Activated CD4-positive, alpha-beta T cell treated with anti-CD3 and anti-CD28 coated beads for 36 hours (primary cell): ENCODE data around the gene RAB11B. TPM values are rescaled to one million over a fixed set of nuclear protein-coding genes. Genes with fewer than 3 reads are reported as not detected.
A peak's percentile ranks its signal among the peaks of the same experiment; 100 is the strongest.

Experiments
- ATAC-seq: fragments of 200-7000 bp; cut with Tn5 transposase; one replicate; pipeline ENCODE4 v1.10.0; 2021; ENCODE audit warnings: mild to moderate bottlenecking, moderate library complexity
- CTCF ChIA-PET: fragments of 350-600 bp; sonication (Branson Sonifier 250); formaldehyde crosslinking; loops from one replicate; lab custom pipeline; 2021; ENCODE audit warnings: antibody characterized with exemption; lab: Charles Lee
- POLR2A ChIA-PET: fragments of 350-600 bp; sonication (Branson Sonifier 250); formaldehyde crosslinking; loops from one replicate; lab custom pipeline; 2021; ENCODE audit warnings: antibody characterized with exemption, inconsistent platforms; lab: Charles Lee
- DNase-seq: peaks from one replicate; pipeline ENCODE4 v3.0.0-alpha.2; 2020
- H3K27ac Mint-ChIP-seq: one replicate; pipeline ENCODE4 v1.8.0; 2021; ENCODE audit warnings: mixed read lengths
- H3K27me3 Mint-ChIP-seq: one replicate; pipeline ENCODE4 v1.8.0; 2021; ENCODE audit warnings: mixed read lengths
- H3K36me3 Mint-ChIP-seq: one replicate; pipeline ENCODE4 v1.8.0; 2021; ENCODE audit warnings: low read depth, mixed read lengths
- H3K4me1 Mint-ChIP-seq: one replicate; pipeline ENCODE4 v1.8.0; 2021; ENCODE audit warnings: mixed read lengths
- H3K4me3 Mint-ChIP-seq: one replicate; pipeline ENCODE4 v1.8.0; 2021; ENCODE audit warnings: mild to moderate bottlenecking, moderate library complexity, mixed read lengths
- H3K9me3 Mint-ChIP-seq: one replicate; pipeline ENCODE4 v1.8.0; 2021; ENCODE audit warnings: low read depth, mixed read lengths
- intact Hi-C, 2 experiments: fragments of 100-400 bp; cut with DNase I in 1 of 2; cut with micrococcal nuclease in 1 of 2; formaldehyde crosslinking; loops; one replicate each; pipeline versions ENCODE4 v1.14.2 to v1.15.1; 2022 to 2024; cut with DNase I, micrococcal nuclease
- microRNA-seq: library from miRNA; unstranded; fragments of <30 nt; microRNA quantifications from one replicate; pipeline ENCODE4 v1.2.0, GENCODE V29; 2021; ENCODE audit warnings: borderline replicate concordance
- total RNA-seq, 2 experiments: library from RNA; stranded (reverse); gene quantifications; one replicate each; pipeline ENCODE4 v1.2.3, GENCODE V29; 2021

Gene RAB11B
- total RNA-seq, 2 experiments from 2014 or later: 74.3 to 93.4 TPM

DNA sequence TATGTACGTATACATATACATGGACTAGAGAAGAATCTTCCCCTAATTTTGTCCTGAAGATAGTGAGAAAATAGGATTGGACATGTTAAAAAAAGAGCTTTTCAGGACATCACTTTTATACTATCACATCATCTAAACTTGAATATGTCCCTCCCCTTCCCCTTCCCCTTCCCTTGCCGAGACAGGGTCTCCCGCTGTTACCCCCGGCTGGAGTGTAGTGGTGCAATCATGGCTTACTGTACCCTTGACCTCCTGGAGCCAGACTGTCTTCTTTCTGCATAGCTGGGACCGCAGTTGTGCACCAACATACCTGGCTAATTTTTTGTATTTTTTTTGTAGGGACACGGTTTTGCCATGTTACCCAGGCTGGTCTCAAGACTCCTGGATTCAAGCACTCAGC is 61.2 kb downstream of the RAB11B start:
- H3K9me3 Mint-ChIP-seq: no peaks in the 10 kb centered on the region
- ChIA-PET POLR2A (interaction anchor here (0.6 kb wide), 1 partner anchor 54 kb away, joined by 3 read pairs; no protein-coding TSS in a partner anchor), CTCF (interaction anchor here (1.2 to 2.4 kb wide), 2 partner anchors 97 to 127 kb away, joined by 3 to 10 read pairs; partner anchors contain the start of gene MYO1F)
- no peak overlapping the region for H3K4me3 Mint-ChIP-seq
- peaks cover 51% of the 10 kb centered on the region for H3K36me3 Mint-ChIP-seq
- peaks cover 87% of the 10 kb centered on the region for H3K4me1 Mint-ChIP-seq
- H3K27me3 Mint-ChIP-seq: no peaks in the 10 kb centered on the region
- DNase-seq: no peak
- no peak for ATAC-seq
- intact Hi-C loops: no loop called here
- peak overlapping the region; percentile 43 for H3K27ac Mint-ChIP-seq

DNA sequence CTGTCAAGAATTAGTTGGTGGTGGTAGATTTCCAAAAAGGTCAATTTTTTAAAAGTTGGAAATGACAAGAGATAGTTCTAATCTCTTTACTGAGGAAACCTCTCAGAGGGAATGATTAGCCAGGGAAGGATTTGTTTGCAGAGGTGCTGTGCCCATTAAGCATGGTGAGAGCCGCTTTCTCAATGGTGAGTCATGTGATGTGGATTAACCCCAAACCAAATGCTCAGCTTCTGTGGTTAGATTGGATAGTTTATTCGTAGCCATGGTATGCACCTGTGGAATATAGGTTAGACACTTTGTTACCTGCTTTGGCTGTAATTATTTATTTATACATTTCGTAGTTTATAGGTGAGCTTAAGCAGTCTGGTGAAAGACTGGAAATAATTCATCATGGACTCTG is 61.7 kb downstream of the RAB11B start:
- POLR2A ChIA-PET: interaction anchor here (0.6 kb wide), 1 partner anchor 54 kb away, joined by 3 read pairs; no protein-coding TSS in a partner anchor
- Mint-ChIP-seq H3K4me1 (peaks cover 87% of the 10 kb centered on the region), H3K27ac (peak overlapping the region; percentile 43), H3K4me3 (no peak overlapping the region), H3K9me3 (no peaks in the 10 kb centered on the region), H3K27me3 (no peaks in the 10 kb centered on the region), H3K36me3 (peaks cover 52% of the 10 kb centered on the region)
- CTCF ChIA-PET: interaction anchor here (0.6 to 2.4 kb wide), 4 partner anchors 97 to 794 kb away, joined by 3 to 10 read pairs (median 3); partner anchors contain the start of gene MYO1F
- intact Hi-C loops: no loop called here
- ATAC-seq: peak; percentile 59
- no peak for DNase-seq

DNA sequence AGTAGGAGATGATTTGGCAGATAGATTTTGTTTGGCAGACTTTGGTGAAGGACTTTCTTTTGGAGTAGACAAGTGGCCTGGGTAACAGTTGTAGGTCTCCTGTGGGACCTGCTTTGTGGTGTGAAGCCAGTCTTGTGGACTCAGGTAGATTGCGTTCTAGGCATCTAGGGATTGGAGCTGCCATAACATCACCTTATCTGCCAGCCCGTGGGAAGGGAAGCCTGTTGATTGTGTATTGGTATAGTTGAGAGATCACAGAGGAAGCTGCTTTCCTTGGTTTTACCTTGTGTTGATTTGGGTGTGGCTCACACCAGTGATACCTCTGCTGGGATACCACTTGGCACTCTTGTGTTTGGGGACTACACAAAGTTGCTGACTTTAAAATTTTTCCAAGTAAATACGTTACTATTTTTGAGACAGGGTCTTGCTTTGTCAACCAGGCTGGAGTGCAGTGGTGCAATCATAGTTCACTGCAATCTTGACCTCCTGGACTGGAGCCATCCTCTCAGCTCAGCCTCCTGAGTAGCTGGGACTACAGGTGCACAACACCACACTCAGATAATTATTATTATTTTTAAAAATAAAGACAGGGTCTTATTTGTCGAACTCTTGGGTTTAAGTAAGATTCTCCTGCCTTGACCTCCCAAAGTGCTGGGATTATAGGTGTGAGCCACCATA is 62.4 kb downstream of the RAB11B start:
- ChIA-PET CTCF (interaction anchor here (0.6 to 0.9 kb wide), 3 partner anchors 42 to 795 kb away, joined by 3 read pairs; no protein-coding TSS in a partner anchor), POLR2A (interaction anchor here (0.8 kb wide), 1 partner anchor 8 kb away, joined by 5 read pairs; the partner anchor contains the start of gene HNRNPM)
- no peak overlapping the region for H3K27ac Mint-ChIP-seq
- no peaks in the 10 kb centered on the region for H3K9me3 Mint-ChIP-seq
- H3K4me3 Mint-ChIP-seq: no peak overlapping the region
- H3K27me3 Mint-ChIP-seq: no peaks in the 10 kb centered on the region
- H3K4me1 Mint-ChIP-seq: peaks cover 87% of the 10 kb centered on the region
- intact Hi-C loops: no loop called here
- ATAC-seq (no peak), DNase-seq (no peak)
- peaks cover 50% of the 10 kb centered on the region for H3K36me3 Mint-ChIP-seq

DNA sequence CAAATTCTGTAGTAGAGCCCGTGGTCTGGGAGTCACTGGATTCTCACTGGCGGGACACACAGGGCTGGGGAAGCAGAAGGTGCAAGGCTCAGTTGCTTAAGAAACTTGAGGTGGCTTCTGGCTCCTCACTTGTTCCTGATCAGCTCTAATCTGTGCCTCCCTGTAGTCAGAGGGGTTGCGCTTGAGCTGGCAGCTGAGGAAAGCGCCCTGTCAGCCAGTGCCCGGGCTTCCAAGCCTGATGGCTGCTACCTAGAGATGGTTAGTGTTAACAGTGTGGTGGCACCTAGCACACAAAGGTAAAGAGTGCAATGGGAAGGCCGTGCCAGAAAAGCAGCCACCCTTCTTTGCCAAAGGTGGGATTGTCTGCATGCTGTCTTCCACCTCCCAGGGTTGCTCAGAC is 63.5 kb downstream of the RAB11B start:
- peaks cover 91% of the 10 kb centered on the region for H3K4me1 Mint-ChIP-seq
- intact Hi-C loops: no loop called here
- H3K4me3 Mint-ChIP-seq: no peak overlapping the region

More for the DNA sequence above, 63.5 kb downstream of the RAB11B start:
- DNase-seq: no peak
- ChIA-PET POLR2A (interaction anchor here (0.8 kb wide), 1 partner anchor 9 kb away, joined by 5 read pairs; the partner anchor contains the start of gene HNRNPM), CTCF (interaction anchor here (0.6 kb wide), 2 partner anchors 41 to 52 kb away, joined by 3 read pairs; no protein-coding TSS in a partner anchor)
- no peak for ATAC-seq
- no peak overlapping the region for H3K27ac Mint-ChIP-seq
- H3K9me3 Mint-ChIP-seq: no peaks in the 10 kb centered on the region
- H3K27me3 Mint-ChIP-seq: no peaks in the 10 kb centered on the region
- H3K36me3 Mint-ChIP-seq: peaks cover 50% of the 10 kb centered on the region

Small RNA genes lying within 50 kb of the gene (microRNA-seq; reads per million reads assigned to microRNA genes)
- gene MIR4999: 5.6 reads per million, percentile 18 among the genes with 10 or more reads in this experiment

Other genes with a start within 250 kb of the RAB11B start
- gene FBN3, start 240.8 kb upstream of the RAB11B start, total RNA-seq: not detected
- gene CERS4, start 181.0 kb upstream of the RAB11B start, total RNA-seq: 10 to 100 TPM; 21.2 to 21.8 TPM
- gene CD320, start 82.0 kb upstream of the RAB11B start, total RNA-seq: 10 to 100 TPM; 39.9 to 41.4 TPM
- gene NDUFA7, start 69.0 kb upstream of the RAB11B start, total RNA-seq: 100 to 1,000 TPM in 1 of 2 experiments, 10 to 100 TPM in 1; 90.9 to 112 TPM
- 1,000 to 10,000 TPM; 1,994 to 2,316 TPM for gene RPS28, start 68.9 kb upstream of the RAB11B start, total RNA-seq
- 1 to 10 TPM in 1 of 2 experiments, under 1 TPM in 1; 0.98 to 1.1 TPM for gene KANK3, start 47.1 kb upstream of the RAB11B start, total RNA-seq
- gene ANGPTL4, start 26.2 kb upstream of the RAB11B start, total RNA-seq: 1 to 10 TPM; 7.4 to 7.9 TPM
- 10 to 100 TPM in 1 of 2 experiments, 1 to 10 TPM in 1; 9.1 to 10.1 TPM for gene MARCHF2, start 22.9 kb downstream of the RAB11B start, total RNA-seq
- gene HNRNPM, start 54.6 kb downstream of the RAB11B start, total RNA-seq: 100 to 1,000 TPM; 250 to 304 TPM
- 1 to 10 TPM in 1 of 2 experiments, under 1 TPM in 1; 0.90 to 1.1 TPM for gene PRAM1, start 112.3 kb downstream of the RAB11B start, total RNA-seq
- gene ZNF414, start 123.8 kb downstream of the RAB11B start, total RNA-seq: 10 to 100 TPM; 21.0 to 23.7 TPM
- gene MYO1F, start 187.1 kb downstream of the RAB11B start, total RNA-seq: 10 to 100 TPM; 13.7 to 18.3 TPM
- 1 to 10 TPM; 4.5 to 5.0 TPM for gene ADAMTS10, start 220.4 kb downstream of the RAB11B start, total RNA-seq
- gene NFILZ, start 240.3 kb downstream of the RAB11B start, total RNA-seq: not detected